Measurements from ENCODE around the gene TANGO6.
"Not testable (repeated sequence)": the region's sequence is repeated elsewhere in the genome, so short reads cannot be mapped to it uniquely, and the experiment has no call there.

Gene TANGO6

GRCh38 chr16:69116906-69117305 lies 273.6 kb downstream of the TANGO6 start:
- Histone ChIP-seq H3K27ac (ENCODE audit: low read depth, low read length) (no peak overlapping the region), H3K36me3 (ENCODE audit: control insufficient read depth, insufficient read depth, low read length) (peaks cover 25% of the 10 kb centered on the region), H3K4me1 (ENCODE audit: control insufficient read depth, insufficient read depth, low read length) (no peaks in the 10 kb centered on the region), H3K4me3 (ENCODE audit: low read length) (no peak overlapping the region), H3K9ac (ENCODE audit: low read length) (no peak overlapping the region), H3K27me3 (ENCODE audit: control insufficient read depth, insufficient read depth, low read length) (no peaks in the 10 kb centered on the region)

DNA sequence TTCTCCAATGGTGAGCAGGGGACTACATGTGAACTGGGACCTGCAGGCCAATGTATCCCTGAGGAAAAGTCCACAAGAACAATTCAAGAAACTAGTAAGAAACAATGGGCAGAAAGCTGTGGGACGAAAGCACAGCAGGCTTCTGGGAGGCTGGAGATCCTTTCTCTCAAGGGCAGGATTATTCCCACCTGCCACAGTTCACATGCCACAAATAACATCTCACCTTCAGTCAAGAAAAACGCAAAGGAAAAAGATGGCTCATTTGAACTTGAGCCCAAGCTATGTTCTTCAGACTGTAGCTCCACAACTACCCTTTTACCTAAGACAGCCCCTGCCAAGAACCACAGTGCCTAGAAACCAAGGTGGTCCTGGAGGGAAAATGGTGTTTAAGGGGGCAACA lies 275.1 kb downstream of the TANGO6 start:
- Histone ChIP-seq H3K4me1 (ENCODE audit: control insufficient read depth, insufficient read depth, low read length) (no peaks in the 10 kb centered on the region), H3K27me3 (ENCODE audit: control insufficient read depth, insufficient read depth, low read length) (no peaks in the 10 kb centered on the region), H3K27ac (ENCODE audit: low read depth, low read length) (no peak overlapping the region), H3K9ac (ENCODE audit: low read length) (no peak overlapping the region), H3K36me3 (ENCODE audit: control insufficient read depth, insufficient read depth, low read length) (peaks cover 25% of the 10 kb centered on the region), H3K4me3 (ENCODE audit: low read length) (no peak overlapping the region)

GRCh38 chr16:69118994-69119393 lies 275.7 kb downstream of the TANGO6 start:
- Histone ChIP-seq H3K27me3 (ENCODE audit: control insufficient read depth, insufficient read depth, low read length) (no peaks in the 10 kb centered on the region), H3K4me1 (ENCODE audit: control insufficient read depth, insufficient read depth, low read length) (no peaks in the 10 kb centered on the region), H3K4me3 (ENCODE audit: low read length) (no peak overlapping the region), H3K9ac (ENCODE audit: low read length) (no peak overlapping the region), H3K27ac (ENCODE audit: low read depth, low read length) (no peak overlapping the region), H3K36me3 (ENCODE audit: control insufficient read depth, insufficient read depth, low read length) (peaks cover 25% of the 10 kb centered on the region)

GRCh38 chr16:69119536-69119935 lies 276.2 kb downstream of the TANGO6 start:
- H3K4me3 ChIP-seq (ENCODE audit: low read length): no peak overlapping the region
- no peaks in the 10 kb centered on the region for H3K4me1 ChIP-seq (ENCODE audit: control insufficient read depth, insufficient read depth, low read length)
- peaks cover 25% of the 10 kb centered on the region for H3K36me3 ChIP-seq (ENCODE audit: control insufficient read depth, insufficient read depth, low read length)
- H3K9ac ChIP-seq (ENCODE audit: low read length): no peak overlapping the region
- no peaks in the 10 kb centered on the region for H3K27me3 ChIP-seq (ENCODE audit: control insufficient read depth, insufficient read depth, low read length)
- H3K27ac ChIP-seq (ENCODE audit: low read depth, low read length): no peak overlapping the region

GRCh38 chr16:69120096-69120664 lies 276.8 kb downstream of the TANGO6 start:
- Histone ChIP-seq H3K9ac (ENCODE audit: low read length) (no peak overlapping the region), H3K27me3 (ENCODE audit: control insufficient read depth, insufficient read depth, low read length) (no peaks in the 10 kb centered on the region), H3K4me3 (ENCODE audit: low read length) (no peak overlapping the region), H3K4me1 (ENCODE audit: control insufficient read depth, insufficient read depth, low read length) (no peaks in the 10 kb centered on the region), H3K27ac (ENCODE audit: low read depth, low read length) (no peak overlapping the region), H3K36me3 (ENCODE audit: control insufficient read depth, insufficient read depth, low read length) (peaks cover 25% of the 10 kb centered on the region)

GRCh38 chr16:69123910-69124309 lies 280.6 kb downstream of the TANGO6 start:
- peaks cover 13% of the 10 kb centered on the region for H3K36me3 ChIP-seq (ENCODE audit: control insufficient read depth, insufficient read depth, low read length)
- no peak overlapping the region for H3K27ac ChIP-seq (ENCODE audit: low read depth, low read length)
- no peak overlapping the region for H3K4me3 ChIP-seq (ENCODE audit: low read length)
- no peaks in the 10 kb centered on the region for H3K4me1 ChIP-seq (ENCODE audit: control insufficient read depth, insufficient read depth, low read length)
- H3K9ac ChIP-seq (ENCODE audit: low read length): no peak overlapping the region
- H3K27me3 ChIP-seq (ENCODE audit: control insufficient read depth, insufficient read depth, low read length): no peaks in the 10 kb centered on the region

DNA sequence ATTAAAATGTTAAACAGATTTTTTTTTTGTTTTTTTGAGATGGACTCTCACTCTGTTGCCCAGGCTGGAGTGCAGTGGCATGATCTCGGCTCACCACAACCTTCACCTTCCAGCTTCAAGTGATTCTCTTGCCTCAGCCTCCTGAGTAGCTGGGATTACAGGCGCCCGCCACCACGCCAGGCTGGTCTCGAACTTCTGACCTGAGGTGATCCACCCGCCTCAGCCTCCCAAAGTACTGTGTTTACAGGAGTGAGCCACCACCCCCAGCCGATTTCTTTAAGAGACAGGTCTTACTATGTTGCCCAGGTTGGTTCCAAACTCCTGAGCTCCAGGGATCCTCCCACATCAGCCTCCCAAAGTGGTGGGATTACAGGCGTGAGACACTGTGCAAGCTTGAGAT lies 281.1 kb downstream of the TANGO6 start:
- H3K36me3 ChIP-seq (ENCODE audit: control insufficient read depth, insufficient read depth, low read length): peaks cover 13% of the 10 kb centered on the region
- H3K27me3 ChIP-seq (ENCODE audit: control insufficient read depth, insufficient read depth, low read length); H3K4me1 ChIP-seq (ENCODE audit: control insufficient read depth, insufficient read depth, low read length); H3K27ac ChIP-seq (ENCODE audit: low read depth, low read length); H3K4me3 ChIP-seq (ENCODE audit: low read length); H3K9ac ChIP-seq (ENCODE audit: low read length): not testable (repeated sequence)

DNA sequence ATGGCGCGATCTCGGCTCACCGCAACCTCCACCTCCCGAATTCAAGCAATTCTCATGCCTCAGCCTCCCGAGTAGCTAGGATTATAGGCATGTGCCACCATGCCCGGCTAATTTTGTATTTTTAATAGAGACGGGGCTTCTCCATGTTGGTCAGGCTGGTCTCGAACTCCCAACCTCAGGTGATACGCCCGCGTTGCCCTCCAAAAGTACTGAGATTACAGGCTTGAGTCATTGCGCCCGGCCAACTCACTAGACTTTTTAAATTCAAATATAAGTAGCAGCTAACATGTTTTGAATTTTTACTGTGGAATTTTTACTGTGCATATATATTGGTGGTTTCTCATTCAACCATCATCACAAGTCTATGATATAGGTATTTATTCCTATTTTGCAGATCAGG lies 281.6 kb downstream of the TANGO6 start:
- H3K36me3 ChIP-seq (ENCODE audit: control insufficient read depth, insufficient read depth, low read length): peaks cover 12% of the 10 kb centered on the region
- not testable (repeated sequence) for H3K9ac ChIP-seq (ENCODE audit: low read length); H3K27ac ChIP-seq (ENCODE audit: low read depth, low read length)

GRCh38 chr16:69126221-69126620 lies 282.9 kb downstream of the TANGO6 start:
- Histone ChIP-seq H3K27ac (ENCODE audit: low read depth, low read length) (no peak overlapping the region), H3K4me1 (ENCODE audit: control insufficient read depth, insufficient read depth, low read length) (peaks cover 8% of the 10 kb centered on the region), H3K36me3 (ENCODE audit: control insufficient read depth, insufficient read depth, low read length) (no peaks in the 10 kb centered on the region), H3K9ac (ENCODE audit: low read length) (no peak overlapping the region), H3K4me3 (ENCODE audit: low read length) (no peak overlapping the region), H3K27me3 (ENCODE audit: control insufficient read depth, insufficient read depth, low read length) (no peaks in the 10 kb centered on the region)

More for the DNA sequence above, 281.6 kb downstream of the TANGO6 start:
- not testable (repeated sequence) for H3K27me3 ChIP-seq (ENCODE audit: control insufficient read depth, insufficient read depth, low read length); H3K4me3 ChIP-seq (ENCODE audit: low read length); H3K4me1 ChIP-seq (ENCODE audit: control insufficient read depth, insufficient read depth, low read length)

GRCh38 chr16:69126801-69127200 lies 283.5 kb downstream of the TANGO6 start:
- not testable (repeated sequence) for H3K27ac ChIP-seq (ENCODE audit: low read depth, low read length); H3K9ac ChIP-seq (ENCODE audit: low read length); H3K4me3 ChIP-seq (ENCODE audit: low read length); H3K4me1 ChIP-seq (ENCODE audit: control insufficient read depth, insufficient read depth, low read length); H3K27me3 ChIP-seq (ENCODE audit: control insufficient read depth, insufficient read depth, low read length); H3K36me3 ChIP-seq (ENCODE audit: control insufficient read depth, insufficient read depth, low read length)

DNA sequence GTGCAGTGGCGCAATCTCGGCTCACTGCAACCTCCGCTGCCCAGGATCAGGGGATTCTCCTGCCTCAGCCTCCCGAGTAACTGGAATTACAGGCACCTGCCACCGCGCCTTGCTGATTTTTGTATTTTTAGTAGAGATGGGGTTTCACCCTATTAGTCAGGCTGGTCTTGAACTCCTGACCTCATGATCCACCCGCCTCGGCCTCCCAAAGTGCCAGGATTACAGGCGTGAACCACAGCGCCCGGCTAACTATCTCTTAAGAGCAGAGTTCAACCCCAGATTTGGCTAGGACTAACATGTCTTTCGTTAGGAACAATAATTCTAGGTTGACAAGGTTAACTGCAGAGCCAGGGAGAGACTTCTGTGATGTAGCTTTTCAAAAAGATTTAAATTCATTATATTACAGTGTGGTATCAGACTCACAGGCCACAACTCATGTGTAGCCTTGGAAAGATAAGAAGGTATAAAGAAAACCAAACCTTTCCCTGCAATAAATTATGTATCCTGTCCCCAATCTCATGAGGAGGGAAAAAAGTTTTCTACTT lies 284.7 kb downstream of the TANGO6 start:
- Histone ChIP-seq H3K4me3 (ENCODE audit: low read length) (no peak overlapping the region), H3K27me3 (ENCODE audit: control insufficient read depth, insufficient read depth, low read length) (no peaks in the 10 kb centered on the region), H3K27ac (ENCODE audit: low read depth, low read length) (no peak overlapping the region), H3K36me3 (ENCODE audit: control insufficient read depth, insufficient read depth, low read length) (no peaks in the 10 kb centered on the region), H3K9ac (ENCODE audit: low read length) (no peak overlapping the region), H3K4me1 (ENCODE audit: control insufficient read depth, insufficient read depth, low read length) (peaks cover 8% of the 10 kb centered on the region)

DNA sequence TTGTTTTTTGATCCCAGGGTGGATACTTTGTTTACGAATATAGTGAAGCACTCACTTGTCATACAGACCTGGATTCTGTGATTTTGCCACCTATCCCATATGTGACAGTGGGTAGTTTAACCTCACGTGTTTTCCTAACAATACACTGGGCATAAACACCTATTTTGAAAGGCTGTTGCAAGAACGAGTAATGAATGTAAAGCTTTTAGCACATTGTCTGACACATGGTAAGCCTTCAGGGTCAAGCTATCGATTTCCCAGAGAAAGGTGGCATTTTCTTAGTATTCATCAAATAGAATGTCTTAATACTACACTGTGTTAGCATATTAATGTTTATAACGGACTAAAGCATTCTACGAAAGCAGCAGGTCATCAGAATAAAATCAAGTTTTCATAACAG lies 287.1 kb downstream of the TANGO6 start:
- H3K9ac ChIP-seq (ENCODE audit: low read length): no peak overlapping the region
- no peaks in the 10 kb centered on the region for H3K27me3 ChIP-seq (ENCODE audit: control insufficient read depth, insufficient read depth, low read length)
- no peaks in the 10 kb centered on the region for H3K36me3 ChIP-seq (ENCODE audit: control insufficient read depth, insufficient read depth, low read length)
- H3K4me1 ChIP-seq (ENCODE audit: control insufficient read depth, insufficient read depth, low read length): peaks cover 13% of the 10 kb centered on the region
- H3K27ac ChIP-seq (ENCODE audit: low read depth, low read length): no peak overlapping the region
- no peak overlapping the region for H3K4me3 ChIP-seq (ENCODE audit: low read length)

DNA sequence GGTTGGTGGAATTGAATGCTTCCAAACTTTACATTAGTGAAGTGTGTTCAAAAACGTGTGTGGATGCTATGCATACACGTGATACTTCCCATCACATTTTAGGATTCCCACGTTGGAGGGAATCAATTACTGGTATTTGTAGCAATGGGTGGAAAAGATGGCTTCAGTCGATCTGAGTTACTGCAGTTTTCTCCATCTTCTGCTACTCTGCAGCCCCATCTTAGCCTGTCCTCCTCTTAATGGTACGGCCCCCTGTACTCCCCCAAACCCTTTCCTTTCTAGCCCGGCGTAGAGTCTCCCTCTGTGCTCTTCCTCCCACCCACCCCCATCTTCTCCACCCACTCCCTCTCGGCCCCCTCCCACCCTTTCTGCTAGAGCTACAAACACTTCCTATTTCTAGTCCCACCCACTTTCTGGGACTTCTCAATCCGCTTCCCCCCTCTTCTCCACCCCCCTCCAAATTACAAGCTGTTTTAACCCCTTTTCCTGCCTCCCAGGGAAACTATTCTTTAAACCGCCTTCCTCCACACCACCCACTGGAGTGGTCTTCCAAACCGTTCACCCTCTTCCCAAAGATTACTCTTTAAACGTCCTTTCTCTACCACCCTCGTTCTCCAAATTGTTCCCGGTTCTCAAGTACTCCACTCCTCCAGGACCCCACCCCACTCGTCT lies 288.0 kb downstream of the TANGO6 start:
- Histone ChIP-seq H3K36me3 (ENCODE audit: control insufficient read depth, insufficient read depth, low read length) (no peaks in the 10 kb centered on the region), H3K27ac (ENCODE audit: low read depth, low read length) (peak overlapping the region; percentile 85), H3K4me1 (ENCODE audit: control insufficient read depth, insufficient read depth, low read length) (peaks cover 13% of the 10 kb centered on the region), H3K9ac (ENCODE audit: low read length) (peak overlapping the region; percentile 75), H3K4me3 (ENCODE audit: low read length) (peak overlapping the region; percentile 95), H3K27me3 (ENCODE audit: control insufficient read depth, insufficient read depth, low read length) (no peaks in the 10 kb centered on the region)
